Mucosa of rectum (tissue), 2 donors: Measurements from ENCODE around the gene DYNC1H1.
A peak's percentile ranks its signal among the peaks of the same experiment; 100 is the strongest.
"Not testable (repeated sequence)": the region's sequence is repeated elsewhere in the genome, so short reads cannot be mapped to it uniquely, and the experiment has no call there.

Source experiments
- H3K27ac ChIP-seq, 2 donors: one replicate each; pipeline ENCODE4 v1.7.0; 2013; ENCODE audit warnings: inconsistent platforms in 2 of 2, low read depth in 2 of 2, low read length in 2 of 2
- H3K27me3 ChIP-seq, 2 donors: one replicate each; pipeline ENCODE4 v1.7.0; 2013; ENCODE audit warnings: low read length in 2 of 2; ENCODE audit not compliant: control insufficient read depth in 2 of 2, insufficient read depth in 2 of 2
- H3K36me3 ChIP-seq, 2 donors: one replicate each; pipeline ENCODE4 v1.7.0; 2013; ENCODE audit warnings: low read length in 2 of 2; ENCODE audit not compliant: control insufficient read depth in 2 of 2, insufficient read depth in 2 of 2
- H3K4me1 ChIP-seq, 2 donors: one replicate each; pipeline ENCODE4 v1.7.0; 2013; ENCODE audit warnings: low read length in 2 of 2, mild to moderate bottlenecking in 1 of 2; ENCODE audit not compliant: control insufficient read depth in 2 of 2, insufficient read depth in 2 of 2
- H3K4me3 ChIP-seq, 2 donors: one replicate each; pipeline ENCODE4 v1.7.0; 2013; ENCODE audit warnings: low read length in 2 of 2
- H3K9ac ChIP-seq, 2 donors: one replicate each; pipeline ENCODE4 v1.7.0; 2013; ENCODE audit warnings: low read length in 2 of 2, low read depth in 1 of 2, mild to moderate bottlenecking in 1 of 2
- H3K9me3 ChIP-seq, 2 donors: one replicate each; pipeline ENCODE4 v1.7.0; 2013; ENCODE audit warnings: low read length in 2 of 2; ENCODE audit not compliant: control insufficient read depth in 2 of 2
- donor health status: healthy.
- donor health status: Normal muscosa, but diverticular disease.

The DYNC1H1 gene

GRCh38 chr14:101963656-101964296, 597 bp upstream of the DYNC1H1 start:
- Histone ChIP-seq H3K4me3 (peak overlapping the region; percentile 6 to 50), H3K27ac (no peak overlapping the region), H3K27me3 (no peaks in the 10 kb centered on the region), H3K9me3 (no peaks in the 10 kb centered on the region), H3K36me3 (no peaks in the 10 kb centered on the region), H3K4me1 (peaks cover 17 to 19% of the 10 kb centered on the region in 2 donors), H3K9ac (peak overlapping the region; percentile 2 to 40)

DNA sequence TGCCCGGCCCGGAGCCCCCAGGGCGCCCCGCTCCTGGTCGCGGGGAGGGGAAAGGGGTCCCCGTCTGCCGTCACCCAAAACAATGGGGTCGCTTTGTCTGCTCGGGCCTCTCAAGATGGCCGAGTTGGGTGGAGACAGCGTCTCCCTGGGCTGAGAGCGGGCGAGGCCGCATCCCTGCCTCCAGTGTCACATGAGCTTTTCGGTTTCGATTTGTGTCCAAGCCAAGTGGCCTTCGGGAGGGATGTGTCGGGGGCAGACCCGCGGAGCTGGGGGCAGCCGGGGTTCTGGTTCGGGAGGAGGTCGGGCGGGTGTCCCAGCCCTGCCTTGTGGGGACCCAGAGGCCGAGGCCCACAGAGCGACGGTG, 790 bp downstream of the DYNC1H1 start:
- Histone ChIP-seq H3K36me3 (peaks cover 6% of the 10 kb centered on the region in 2 donors), H3K9ac (peak overlapping the region; percentile 90 to 93), H3K4me1 (peaks cover 17 to 19% of the 10 kb centered on the region in 2 donors), H3K4me3 (peak overlapping the region; percentile 75 to 93), H3K27ac (peak overlapping the region; percentile 93 to 95), H3K27me3 (no peaks in the 10 kb centered on the region), H3K9me3 (no peaks in the 10 kb centered on the region)

- peaks cover 18 to 19% of the 10 kb centered on the region in 2 donors for H3K4me1 ChIP-seq
- peak overlapping the region; percentile 75 to 93 for H3K4me3 ChIP-seq
- peak overlapping the region; percentile 90 to 93 for H3K9ac ChIP-seq
- H3K27ac ChIP-seq, result peak overlapping the region; percentile 93 to 95
- H3K36me3 ChIP-seq, result peaks cover 6% of the 10 kb centered on the region in 2 donors
- no peaks in the 10 kb centered on the region for H3K9me3 ChIP-seq
- H3K27me3 ChIP-seq, result no peaks in the 10 kb centered on the region
These were observed 1.7 kb downstream of the DYNC1H1 start for GRCh38 chr14:101965770-101966722.

- no peak overlapping the region for H3K9ac ChIP-seq
These were observed 2.4 kb downstream of the DYNC1H1 start for GRCh38 chr14:101966742-101967141.

DNA sequence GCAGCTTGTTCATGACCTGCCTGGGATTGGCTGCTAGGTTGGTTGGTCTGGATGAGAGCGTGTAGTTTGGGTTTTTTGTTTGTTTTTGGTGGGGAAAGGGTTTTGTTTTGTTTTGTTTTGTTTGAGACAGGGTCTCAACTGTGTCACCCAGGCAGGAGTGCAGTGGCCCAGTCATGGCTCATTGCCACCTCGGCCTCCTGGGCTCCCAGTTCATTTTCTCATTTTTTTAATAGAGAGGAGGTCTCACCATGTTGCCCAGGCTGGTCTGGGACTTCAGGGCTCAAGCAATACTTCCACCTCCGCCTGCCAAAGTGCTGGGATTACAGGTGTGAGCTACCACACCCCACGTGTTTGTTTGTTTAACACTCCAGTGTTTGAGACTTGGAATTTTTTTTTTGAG, 3.8 kb downstream of the DYNC1H1 start:
- Histone ChIP-seq H3K4me3 (no peak overlapping the region), H3K27ac (no peak overlapping the region), H3K9ac (no peak overlapping the region), H3K36me3 (peaks cover 6% of the 10 kb centered on the region in 2 donors), H3K27me3 (no peaks in the 10 kb centered on the region), H3K9me3 (no peaks in the 10 kb centered on the region), H3K4me1 (peaks cover 23 to 29% of the 10 kb centered on the region in 2 donors)

More at GRCh38 chr14:101966742-101967141, 2.4 kb downstream of the DYNC1H1 start:
- Histone ChIP-seq H3K9me3 (no peaks in the 10 kb centered on the region), H3K27me3 (no peaks in the 10 kb centered on the region), H3K4me3 (no peak overlapping the region), H3K36me3 (peaks cover 6% of the 10 kb centered on the region in 2 donors), H3K27ac (no peak overlapping the region), H3K4me1 (peaks cover 18 to 20% of the 10 kb centered on the region in 2 donors)

- no peak overlapping the region for H3K4me3 ChIP-seq
- no peak overlapping the region for H3K27ac ChIP-seq
- peaks cover 20 to 24% of the 10 kb centered on the region in 2 donors for H3K4me1 ChIP-seq
These were observed 5.1 kb downstream of the DYNC1H1 start for GRCh38 chr14:101969481-101969880.

DNA sequence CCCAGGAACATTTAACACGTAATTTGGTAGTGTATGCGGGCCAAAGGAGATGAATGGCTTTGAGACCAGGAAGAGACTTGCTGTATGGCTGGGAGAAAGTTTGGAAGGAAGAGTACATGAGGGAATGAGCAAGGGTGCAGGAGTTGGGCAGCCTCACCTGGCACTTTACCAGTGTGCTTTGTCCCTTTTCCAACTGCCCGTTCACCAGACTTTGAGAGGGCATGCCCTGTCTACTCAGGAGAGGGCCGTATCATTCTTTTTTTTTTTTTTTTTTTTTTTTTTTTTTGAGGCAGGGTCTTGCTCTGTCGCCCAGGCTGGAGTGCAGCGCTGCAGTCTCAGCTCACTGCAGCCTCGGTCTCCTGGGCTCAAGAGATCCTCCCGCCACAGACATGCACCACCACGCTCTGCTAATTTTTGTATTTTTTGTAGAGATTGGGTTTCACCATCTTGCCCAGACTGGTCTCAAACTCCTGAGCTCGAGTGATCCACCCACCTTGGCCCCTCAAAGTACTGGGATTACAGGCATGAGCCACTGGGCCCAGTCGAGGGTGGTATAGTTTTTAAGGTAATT, 6.5 kb downstream of the DYNC1H1 start:
- H3K27ac ChIP-seq, result no peak overlapping the region
- H3K4me1 ChIP-seq, result peaks cover 15 to 19% of the 10 kb centered on the region in 2 donors

More at GRCh38 chr14:101969481-101969880, 5.1 kb downstream of the DYNC1H1 start:
- Histone ChIP-seq H3K9me3 (no peaks in the 10 kb centered on the region), H3K9ac (no peak overlapping the region), H3K36me3 (peaks cover 6% of the 10 kb centered on the region in 2 donors), H3K27me3 (no peaks in the 10 kb centered on the region)

GRCh38 chr14:101971458-101971857, 7.1 kb downstream of the DYNC1H1 start:
- not testable (repeated sequence) for H3K4me3 ChIP-seq, H3K9me3 ChIP-seq, H3K36me3 ChIP-seq, H3K27me3 ChIP-seq
- peak overlapping the region in 1 of 2 donors; percentile 42 for H3K9ac ChIP-seq
- peaks cover 13 to 14% of the 10 kb centered on the region in 2 donors for H3K4me1 ChIP-seq
- peak overlapping the region in 1 of 2 donors; percentile 74 for H3K27ac ChIP-seq

More for the DNA sequence above, 6.5 kb downstream of the DYNC1H1 start:
- Histone ChIP-seq H3K9me3 (no peaks in the 10 kb centered on the region), H3K36me3 (peaks cover 6 to 9% of the 10 kb centered on the region in 2 donors), H3K27me3 (no peaks in the 10 kb centered on the region), H3K9ac (no peak overlapping the region), H3K4me3 (no peak overlapping the region)

DNA sequence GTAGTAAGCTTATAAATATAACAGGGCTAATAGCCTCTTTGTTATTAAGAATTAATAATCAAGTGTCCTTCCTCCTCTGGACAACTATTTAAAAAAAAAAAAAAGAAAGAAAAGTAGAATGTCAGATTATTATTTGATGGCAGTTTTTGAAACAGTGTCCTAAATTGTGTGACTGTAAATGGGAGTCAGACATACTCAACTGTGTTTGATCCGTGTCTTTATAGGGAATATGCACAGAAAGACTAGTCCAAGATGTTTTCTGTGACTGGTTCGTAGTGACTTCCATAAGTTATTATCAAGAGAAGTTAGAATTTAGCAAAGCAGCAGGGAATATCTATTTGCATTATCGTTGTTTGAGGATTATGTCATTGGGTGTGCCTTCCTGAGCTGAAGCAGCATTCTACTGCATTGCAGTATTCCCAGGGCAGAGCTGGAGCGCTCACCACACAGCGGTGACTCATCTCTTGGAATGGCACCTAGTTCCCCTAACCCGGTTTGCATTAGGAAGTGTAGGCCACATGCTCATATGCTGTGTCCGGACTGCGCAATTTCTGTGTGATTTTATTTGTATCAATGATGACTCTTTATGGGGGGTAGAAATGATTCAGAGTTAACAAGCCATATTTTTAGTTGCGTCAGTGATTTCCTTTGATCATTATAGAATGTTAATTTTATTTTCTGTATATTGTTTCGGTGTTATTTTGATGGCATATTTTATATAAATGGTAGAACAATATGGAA, 7.9 kb downstream of the DYNC1H1 start:
- peak overlapping the region; percentile 16 to 74 for H3K27ac ChIP-seq
- no peaks in the 10 kb centered on the region for H3K9me3 ChIP-seq
- H3K4me3 ChIP-seq, result no peak overlapping the region
- peaks cover 9 to 15% of the 10 kb centered on the region in 2 donors for H3K36me3 ChIP-seq
- H3K9ac ChIP-seq, result peak overlapping the region in 1 of 2 donors; percentile 58
- H3K27me3 ChIP-seq, result no peaks in the 10 kb centered on the region
- H3K4me1 ChIP-seq, result peaks cover 13 to 14% of the 10 kb centered on the region in 2 donors
